ENCODE data around the gene ZFP2.

Gene ZFP2

DNA sequence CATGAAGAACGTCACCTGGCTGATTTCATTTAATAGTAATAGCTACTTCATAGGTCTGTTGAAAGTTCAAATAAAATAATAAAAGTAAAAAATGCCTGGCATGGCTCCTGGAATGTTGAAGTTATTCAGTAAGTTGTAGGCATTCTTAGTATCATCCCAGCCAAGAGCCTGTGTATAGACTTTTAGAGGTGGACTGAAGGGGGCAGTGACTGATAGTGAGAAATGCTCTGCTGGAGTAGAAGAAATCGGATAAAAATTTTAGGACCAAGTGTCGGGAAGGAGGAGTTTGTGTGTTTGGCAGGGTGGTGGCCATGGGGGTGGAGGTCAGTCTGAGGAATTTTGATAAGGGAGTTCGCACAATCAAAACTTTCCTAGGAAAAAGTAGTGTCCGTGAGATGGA is 3.6 kb downstream of the ZFP2 start:
- TF ChIP-seq, protein P1, sequence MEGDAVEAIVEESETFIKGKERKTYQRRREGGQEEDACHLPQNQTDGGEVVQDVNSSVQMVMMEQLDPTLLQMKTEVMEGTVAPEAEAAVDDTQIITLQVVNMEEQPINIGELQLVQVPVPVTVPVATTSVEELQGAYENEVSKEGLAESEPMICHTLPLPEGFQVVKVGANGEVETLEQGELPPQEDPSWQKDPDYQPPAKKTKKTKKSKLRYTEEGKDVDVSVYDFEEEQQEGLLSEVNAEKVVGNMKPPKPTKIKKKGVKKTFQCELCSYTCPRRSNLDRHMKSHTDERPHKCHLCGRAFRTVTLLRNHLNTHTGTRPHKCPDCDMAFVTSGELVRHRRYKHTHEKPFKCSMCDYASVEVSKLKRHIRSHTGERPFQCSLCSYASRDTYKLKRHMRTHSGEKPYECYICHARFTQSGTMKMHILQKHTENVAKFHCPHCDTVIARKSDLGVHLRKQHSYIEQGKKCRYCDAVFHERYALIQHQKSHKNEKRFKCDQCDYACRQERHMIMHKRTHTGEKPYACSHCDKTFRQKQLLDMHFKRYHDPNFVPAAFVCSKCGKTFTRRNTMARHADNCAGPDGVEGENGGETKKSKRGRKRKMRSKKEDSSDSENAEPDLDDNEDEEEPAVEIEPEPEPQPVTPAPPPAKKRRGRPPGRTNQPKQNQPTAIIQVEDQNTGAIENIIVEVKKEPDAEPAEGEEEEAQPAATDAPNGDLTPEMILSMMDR (conservative IDR thresholded peaks at IDR 0.05; ENCODE audit: low read depth): no peak
- POLR2A ChIA-PET (ENCODE audit: low non-redundant PET): no interaction called here
- no peak overlapping the region for H3K27ac ChIP-seq
- CTCF ChIA-PET: interaction anchor here (0.6 kb wide), 2 partner anchors 8 to 157 kb away, joined by 3 read pairs; no protein-coding TSS in a partner anchor
- no peak for DNase-seq (ENCODE audit: low spot score)

DNA sequence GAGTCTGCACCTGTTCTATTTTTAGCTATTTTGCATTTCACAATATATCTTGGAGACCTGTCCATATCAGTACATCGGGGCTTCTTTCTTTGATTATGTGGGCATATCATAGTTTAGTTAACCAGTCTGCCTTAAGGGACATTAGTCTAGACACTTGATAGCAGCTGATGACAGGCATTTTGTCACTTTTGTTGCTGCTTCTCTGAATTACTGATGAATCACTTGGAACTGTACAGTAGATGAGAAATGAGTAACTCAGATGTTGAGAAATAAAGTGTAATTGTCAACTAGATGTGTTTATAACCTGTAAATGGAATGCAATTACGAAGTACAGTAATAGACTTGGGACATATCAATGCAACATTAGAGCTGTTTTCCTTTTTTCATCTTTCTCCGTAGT is 7.1 kb downstream of the ZFP2 start:
- CTCF ChIA-PET: no interaction called here
- no peak for DNase-seq (ENCODE audit: low spot score)
- TF ChIP-seq, protein P1 (conservative IDR thresholded peaks at IDR 0.05; ENCODE audit: low read depth): no peak
- H3K27ac ChIP-seq: no peak overlapping the region
- POLR2A ChIA-PET (ENCODE audit: low non-redundant PET): no interaction called here

DNA sequence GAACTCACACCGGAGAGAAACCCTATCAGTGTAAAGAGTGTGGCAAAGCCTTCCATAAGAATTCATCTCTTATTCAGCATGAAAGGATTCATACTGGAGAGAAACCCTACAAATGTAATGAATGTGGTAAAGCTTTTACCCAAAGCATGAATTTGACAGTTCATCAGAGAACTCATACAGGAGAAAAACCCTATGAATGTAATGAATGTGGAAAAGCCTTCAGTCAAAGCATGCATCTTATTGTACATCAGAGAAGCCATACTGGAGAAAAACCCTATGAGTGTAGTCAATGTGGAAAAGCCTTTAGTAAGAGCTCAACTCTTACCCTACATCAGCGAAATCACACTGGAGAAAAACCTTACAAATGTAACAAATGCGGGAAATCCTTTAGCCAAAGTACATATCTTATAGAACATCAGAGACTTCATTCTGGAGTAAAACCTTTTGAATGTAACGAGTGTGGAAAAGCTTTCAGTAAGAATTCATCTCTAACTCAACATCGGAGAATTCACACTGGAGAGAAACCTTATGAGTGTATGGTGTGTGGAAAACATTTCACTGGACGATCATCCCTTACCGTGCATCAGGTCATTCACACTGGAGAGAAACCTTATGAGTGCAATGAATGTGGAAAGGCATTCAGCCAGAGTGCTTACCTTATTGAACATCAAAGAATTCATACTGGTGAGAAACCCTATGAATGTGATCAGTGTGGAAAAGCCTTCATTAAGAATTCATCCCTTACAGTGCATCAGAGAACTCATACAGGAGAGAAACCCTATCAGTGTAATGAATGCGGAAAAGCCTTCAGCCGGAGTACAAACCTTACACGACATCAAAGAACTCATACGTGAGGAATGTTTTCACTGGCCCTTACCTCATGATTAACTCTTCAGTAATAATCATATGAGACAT is 36.4 kb downstream of the ZFP2 start:
- DNase-seq (ENCODE audit: low spot score): no peak
- CTCF ChIA-PET: no interaction called here

DNA sequence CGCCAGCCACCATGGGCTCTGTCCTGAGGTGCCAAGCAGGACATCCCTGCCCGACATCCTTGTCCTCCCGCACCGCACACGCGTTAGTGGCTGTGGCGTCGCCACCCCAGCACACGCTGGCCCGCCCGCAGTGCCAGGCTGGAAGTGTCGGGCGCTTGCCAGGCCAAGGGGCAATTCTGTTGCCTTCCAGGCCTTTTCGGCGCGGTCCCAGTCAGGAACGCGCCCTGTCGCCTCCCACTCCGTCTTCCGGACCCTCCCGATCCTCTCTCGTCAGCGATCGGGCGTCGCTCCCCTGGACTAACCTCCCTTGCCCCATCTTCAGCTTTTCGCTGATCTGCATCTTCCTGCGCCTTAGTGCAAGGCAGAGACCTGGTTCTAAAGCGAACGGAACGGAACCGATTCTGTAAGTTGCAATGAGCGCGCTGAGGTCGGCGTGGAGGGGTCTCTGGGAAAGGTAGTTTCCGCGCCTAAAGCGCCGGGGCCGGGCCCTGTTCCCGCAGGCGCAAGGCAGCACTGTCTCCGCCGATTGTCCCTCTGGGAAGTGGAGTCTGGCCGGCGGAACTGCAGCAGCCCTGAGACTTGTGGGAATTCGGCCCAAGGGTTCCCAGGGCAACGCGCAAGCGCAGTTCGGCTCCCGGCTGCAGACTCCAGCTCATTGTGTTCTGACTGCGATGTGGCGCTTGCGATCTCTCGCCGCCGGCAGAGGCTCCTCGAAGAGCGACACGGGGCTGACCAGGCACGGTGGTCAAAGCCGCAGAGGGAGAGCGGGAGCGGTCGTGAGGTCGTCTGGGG is 45.1 kb downstream of the ZFP2 start, which contains the start of gene ZNF454:
ZNF454 (plus strand) TSS at position 630 of the 792 bp plus-strand sequence. CDS start 1,594 bp downstream, outside the sequence.
- TF ChIP-seq, protein P1 (conservative IDR thresholded peaks at IDR 0.05; ENCODE audit: low read depth): no peak
- H3K27ac ChIP-seq: no peak within 1 kb of the TSS
- POLR2A ChIA-PET (ENCODE audit: low non-redundant PET): no interaction called here
- CTCF ChIA-PET: no interaction called here
- no peak for DNase-seq (ENCODE audit: low spot score)

More for the DNA sequence above, 36.4 kb downstream of the ZFP2 start:
- H3K27ac ChIP-seq: no peak overlapping the region
- POLR2A ChIA-PET (ENCODE audit: low non-redundant PET): no interaction called here
- TF ChIP-seq, protein P1 (conservative IDR thresholded peaks at IDR 0.05; ENCODE audit: low read depth): no peak

DNA sequence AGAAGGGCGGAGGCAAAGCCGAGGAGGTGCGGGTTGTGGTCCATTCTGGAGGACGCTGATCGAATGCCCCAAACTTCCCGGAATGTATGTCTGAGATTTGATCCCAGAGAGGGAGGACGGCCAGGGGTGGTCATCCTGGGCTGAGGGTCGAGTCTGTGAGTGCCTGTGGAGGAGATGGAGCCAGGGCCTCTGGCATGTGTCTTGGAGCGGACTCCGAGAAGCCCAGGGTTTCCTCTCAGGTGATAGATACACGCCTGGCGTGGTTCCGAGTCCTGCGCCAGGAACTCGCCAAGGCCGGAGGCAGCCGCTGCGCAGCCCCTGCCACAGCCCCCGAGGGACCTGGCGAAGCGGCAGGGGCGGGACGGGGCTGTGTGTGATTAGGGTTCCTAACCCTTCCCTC is 45.6 kb downstream of the ZFP2 start:
- CTCF ChIA-PET: interaction anchor here (0.9 kb wide), 1 partner anchor 17 kb away, joined by 5 read pairs; no protein-coding TSS in a partner anchor
- TF ChIP-seq, protein P1 (conservative IDR thresholded peaks at IDR 0.05; ENCODE audit: low read depth): no peak
- no peak for DNase-seq (ENCODE audit: low spot score)
- POLR2A ChIA-PET (ENCODE audit: low non-redundant PET): no interaction called here
- H3K27ac ChIP-seq: no peak overlapping the region

DNA sequence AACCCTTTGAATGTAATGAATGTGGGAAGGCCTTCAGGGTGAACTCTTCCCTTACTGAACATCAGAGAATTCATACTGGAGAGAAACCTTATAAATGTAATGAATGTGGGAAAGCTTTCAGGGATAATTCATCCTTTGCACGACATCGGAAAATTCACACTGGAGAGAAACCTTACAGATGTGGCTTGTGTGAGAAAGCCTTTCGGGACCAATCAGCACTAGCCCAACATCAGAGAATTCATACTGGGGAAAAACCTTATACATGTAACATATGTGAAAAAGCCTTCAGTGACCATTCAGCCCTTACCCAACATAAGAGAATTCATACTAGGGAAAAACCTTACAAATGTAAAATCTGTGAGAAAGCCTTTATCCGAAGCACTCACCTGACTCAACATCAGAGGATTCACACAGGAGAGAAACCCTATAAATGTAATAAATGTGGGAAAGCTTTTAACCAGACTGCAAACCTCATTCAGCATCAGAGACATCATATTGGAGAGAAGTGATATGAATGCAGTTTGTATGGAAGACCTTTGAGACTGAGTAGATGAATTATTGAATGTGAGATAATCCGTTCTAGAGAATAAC is 69.8 kb downstream of the ZFP2 start:
- POLR2A ChIA-PET (ENCODE audit: low non-redundant PET): interaction anchor here (0.7 kb wide), 1 partner anchor 31 kb away, joined by 3 read pairs; no protein-coding TSS in a partner anchor
- TF ChIP-seq, protein P1 (conservative IDR thresholded peaks at IDR 0.05; ENCODE audit: low read depth): no peak
- CTCF ChIA-PET: no interaction called here
- H3K27ac ChIP-seq: no peak overlapping the region
- no peak for DNase-seq (ENCODE audit: low spot score)

All from RWPE1 (cell line).